Activated CD4-positive, CD25-positive, alpha-beta regulatory T cell (primary cell): Measurements from ENCODE around the gene KLF15.

Experiments
- DNase-seq, 4 experiments: peaks; one replicate each; lab custom pipeline; 2025; lab: John Stamatoyannopoulos, UW

KLF15 gene

DNA sequence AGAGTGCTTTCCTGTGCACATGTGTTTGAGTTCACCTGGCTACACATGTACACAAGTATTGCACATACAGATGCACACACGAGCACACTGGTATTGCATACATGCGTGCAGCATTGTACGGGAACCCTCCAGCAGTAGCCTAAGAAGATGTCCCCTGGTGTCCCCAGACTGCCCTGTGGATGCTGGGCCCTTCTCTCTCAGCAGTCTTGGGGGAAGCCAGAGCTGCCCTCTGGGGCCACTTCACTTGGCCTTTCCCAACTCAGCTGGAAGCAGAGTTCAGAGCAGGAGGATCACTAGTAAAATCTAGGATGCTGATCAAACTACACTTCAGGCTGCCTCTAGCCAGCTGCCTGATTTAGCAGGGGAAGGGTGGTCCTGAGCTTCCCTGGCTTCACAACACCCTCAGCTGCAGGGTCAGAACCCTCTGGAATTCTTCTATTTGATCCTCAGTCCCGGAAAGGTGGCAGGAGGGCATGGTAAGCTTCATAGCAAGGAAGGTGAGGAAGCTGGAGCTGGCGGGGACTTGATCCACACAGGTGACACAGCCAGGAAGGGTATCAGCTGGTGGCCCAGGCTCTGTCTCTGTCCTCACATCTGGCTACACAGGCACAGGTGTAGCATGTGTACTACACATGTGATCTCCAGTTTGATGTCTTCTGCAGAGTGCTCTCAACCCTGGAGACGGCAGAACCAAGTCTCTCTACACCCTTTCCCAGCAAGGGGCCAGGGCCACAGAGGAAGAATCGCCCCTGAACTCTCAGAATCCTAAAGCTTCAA, 36.5 kb downstream of the KLF15 start:
- DNase-seq, result no peak

DNA sequence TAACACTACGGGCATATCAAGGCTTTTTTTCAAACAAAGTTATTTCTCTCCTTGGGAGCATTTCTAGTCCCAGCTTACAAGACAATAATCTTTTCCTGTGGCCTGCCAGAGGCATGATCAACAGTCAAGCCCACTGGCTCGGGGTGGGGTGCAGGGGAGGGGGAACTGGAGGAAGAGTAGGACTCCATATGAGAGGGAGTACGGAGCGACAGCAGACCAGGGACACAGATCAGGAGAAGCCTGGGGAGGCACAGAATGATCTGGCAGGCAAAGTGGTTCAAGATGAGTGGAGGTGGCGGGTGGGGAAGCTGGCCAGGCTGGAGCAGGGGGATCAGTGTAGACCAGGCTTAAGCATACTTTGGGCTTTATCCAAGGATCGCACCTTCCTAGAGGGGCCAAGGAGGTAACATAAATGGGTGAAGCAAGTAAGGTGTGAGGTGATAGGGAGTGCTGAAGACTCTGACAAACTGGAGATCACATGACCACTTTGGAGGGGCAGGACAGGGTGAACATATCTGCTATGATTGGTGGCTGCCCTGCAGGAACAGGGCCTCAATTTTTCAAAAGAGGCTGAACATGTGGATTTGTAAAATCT, 37.4 kb downstream of the KLF15 start:
- DNase-seq, result no peak

DNA sequence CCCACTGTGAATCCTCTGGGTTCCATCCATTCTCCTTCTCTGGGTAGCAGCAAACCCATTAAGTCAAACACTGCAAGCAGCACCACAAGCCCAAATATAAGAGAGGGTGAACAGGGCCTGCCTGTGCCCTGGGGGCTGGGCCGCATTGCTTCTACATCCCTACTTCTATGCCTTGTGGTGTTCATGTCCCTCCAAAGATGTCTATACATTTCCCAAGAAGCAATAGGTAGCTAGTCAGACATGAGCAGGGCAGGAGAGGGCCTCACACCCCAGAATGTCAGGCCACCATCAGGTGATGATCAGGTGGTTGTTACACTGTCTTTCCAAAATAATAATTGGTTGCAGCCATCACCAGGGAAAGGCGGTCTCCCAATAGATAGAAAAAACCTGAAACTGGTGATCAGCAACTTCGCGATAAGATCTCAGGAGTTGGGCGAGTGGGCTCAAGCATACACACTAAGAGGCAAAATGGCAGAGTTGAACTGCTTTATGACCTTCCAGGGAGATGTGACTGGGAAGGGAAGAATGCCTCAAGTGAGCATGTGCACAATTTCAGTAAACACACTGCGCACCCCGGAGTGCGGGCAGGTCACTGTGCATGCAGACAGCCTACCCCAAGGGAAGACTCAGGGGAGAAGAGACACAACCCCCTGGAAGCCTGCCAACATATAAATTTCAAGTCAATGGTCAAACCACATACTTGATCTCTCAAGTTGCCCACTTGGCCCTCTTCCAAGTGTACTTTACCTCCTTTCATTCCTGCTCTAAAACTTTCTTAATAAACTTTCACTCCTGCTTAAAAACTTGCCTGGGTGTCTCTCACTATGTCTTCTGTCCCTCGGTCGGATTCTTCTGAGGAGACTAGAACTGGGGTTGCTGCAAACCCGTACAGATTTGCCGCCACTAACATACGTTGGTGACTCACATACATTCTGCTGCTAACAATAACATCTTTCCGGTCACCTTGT, 39.9 kb downstream of the KLF15 start:
- DNase-seq, result no peak

DNA sequence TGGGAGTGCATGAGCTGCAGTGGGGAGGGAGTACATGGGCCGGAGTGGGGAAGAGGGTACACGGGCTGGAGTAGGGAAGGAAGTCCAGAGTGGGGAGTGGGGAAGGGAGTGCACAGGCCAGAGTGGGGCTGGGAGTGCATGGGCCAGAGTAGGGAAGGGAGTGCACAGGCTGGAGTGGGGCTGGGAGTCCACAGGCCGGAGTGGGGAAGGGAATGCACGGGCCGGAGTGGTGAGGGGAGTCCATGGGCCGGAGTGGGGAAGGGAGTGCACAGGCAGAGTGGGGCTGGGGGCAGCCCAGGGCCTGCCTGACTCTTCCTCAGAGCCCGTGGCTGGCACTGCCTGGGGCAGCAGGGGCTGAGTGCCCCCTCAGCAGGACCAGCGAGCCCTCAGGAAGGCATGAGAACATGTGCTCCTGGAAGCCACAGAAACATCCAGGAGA, 40.7 kb downstream of the KLF15 start:
- DNase-seq, result no peak

DNA sequence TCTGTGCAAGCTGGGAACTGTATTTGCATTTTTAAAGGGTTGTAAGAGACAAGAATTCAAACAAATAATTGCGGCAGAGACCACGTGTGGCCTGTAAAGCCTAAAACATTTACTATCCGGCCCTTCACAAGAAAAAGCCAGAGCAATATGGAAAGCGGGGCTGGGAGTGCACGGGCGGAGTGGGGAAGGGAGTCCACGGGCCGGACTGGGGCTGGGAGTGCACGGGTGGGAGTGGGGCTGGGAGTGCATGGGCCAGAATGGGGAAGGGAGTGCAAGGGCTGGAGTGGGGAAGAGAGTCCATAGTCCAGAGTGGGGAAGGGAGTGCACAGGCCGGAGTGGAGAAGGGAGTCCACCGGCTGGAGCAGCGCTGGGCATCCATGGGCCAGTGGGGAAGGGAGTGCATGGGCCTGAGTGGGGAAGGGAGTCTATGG, 41.2 kb downstream of the KLF15 start:
- DNase-seq, result no peak

DNA sequence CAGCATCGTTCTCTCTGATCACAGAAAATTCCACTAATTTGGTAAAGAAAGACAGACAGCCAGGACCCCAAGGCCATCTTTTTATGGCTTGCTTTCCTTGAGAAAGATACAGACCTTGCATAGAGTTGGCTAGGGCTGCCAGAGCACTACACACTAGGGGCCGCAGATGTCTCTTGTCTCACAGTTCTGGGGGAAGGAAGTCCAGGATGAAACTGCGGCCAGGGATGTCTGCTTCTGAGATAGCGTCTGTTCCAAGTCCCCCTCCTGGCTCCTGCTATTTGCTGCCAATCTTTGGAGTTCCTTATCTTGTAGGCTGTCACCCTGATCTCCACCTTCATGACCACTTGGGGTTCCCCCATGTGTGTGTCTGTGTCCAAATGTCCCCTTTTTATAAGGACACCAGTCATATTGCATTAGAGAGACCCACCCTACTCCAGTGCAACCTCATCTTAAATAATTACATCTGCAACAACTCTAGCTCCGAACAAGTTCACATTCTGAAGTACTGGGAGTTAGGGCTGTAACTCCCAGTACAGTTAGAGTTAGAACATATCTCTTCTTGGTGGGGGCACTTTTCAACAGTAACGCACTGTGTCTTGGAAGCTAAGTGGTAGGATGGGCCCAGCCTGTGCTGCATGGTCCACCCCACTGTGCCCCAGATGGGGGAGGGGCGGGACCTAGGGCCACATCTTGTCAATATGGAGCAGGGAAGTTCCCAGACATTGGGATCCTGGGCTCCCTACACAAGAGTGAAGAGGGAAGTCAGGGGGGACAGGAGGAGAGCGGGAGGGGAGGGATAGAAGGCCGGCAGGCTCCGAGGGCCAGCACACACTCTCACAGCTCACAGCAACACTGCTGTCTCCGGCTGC, 42.2 kb downstream of the KLF15 start:
- no peak for DNase-seq

DNA sequence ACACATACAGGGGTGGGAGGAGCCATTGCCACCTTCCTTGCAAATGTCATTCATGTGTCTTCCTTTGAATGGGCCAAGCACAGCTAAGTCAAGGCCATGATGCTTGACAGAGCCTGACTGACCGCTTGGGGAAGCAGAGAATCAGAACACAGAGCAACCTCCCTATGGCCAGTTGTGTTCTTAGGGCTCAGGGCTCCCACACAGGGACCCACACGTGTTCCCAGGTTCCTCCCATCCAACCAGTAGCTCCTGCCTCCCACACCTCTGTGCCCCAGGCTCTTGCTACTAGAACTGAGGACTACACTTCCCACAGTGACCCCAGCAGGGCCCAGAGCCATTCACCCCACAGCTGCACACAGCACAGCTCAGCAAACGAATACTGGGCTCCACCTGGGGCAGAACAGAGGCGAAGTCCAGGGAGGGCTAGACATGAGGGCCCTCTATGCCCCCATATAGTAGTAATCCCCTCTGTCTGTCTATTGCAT, 42.9 kb downstream of the KLF15 start:
- DNase-seq, result no peak

DNA sequence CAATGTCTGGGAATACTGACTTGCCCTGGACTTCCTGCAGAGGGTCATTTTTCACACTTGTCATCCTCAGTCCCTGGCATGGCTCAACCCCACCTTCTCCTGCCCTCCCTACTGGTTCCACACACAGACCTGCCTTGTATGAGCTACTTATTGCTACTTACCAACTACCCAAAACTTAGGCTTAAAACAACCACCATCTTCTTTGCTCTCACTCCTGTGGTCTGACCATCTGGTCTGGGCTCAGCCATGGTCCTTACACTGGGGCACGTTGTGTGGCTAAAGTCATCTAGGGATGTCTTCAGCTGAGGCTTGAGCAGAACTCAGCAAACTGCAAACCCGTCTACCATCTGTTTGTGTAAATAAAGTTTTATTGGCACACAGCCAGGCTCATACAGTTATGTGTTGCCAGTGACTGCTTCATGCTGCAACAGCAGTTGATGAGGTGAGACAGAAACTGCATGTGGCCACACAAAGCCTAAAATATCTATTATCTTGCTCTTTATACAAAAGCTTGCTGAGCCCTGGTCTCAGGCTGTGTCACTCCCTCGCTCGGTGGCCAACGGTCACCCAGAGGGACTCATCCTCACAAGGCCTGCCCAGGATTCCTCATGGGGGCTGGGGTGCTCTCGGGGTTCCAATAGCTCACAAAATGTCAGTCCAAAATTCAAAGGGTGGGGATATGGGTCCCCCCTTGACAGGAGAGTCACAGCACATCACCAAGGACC, 43.5 kb downstream of the KLF15 start:
- DNase-seq, result no peak

DNA sequence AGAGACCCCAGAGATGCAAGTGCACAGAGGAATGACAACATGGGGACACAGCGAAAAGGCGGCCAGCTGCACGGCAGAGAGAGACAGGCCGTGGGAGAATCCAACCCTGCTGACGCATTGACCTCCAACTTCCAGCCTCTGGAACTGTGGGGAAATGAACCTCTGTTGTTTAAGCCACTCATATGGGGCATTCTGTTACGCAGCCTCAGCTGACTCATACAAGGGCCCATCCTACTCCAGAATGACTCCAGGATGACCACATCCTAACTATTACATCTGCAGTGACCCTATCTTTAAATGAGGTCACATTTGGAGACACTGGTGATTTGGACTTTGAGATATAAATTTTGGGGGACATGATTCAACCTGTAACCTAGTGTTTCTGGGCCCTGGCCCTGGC, 44.0 kb downstream of the KLF15 start:
- no peak for DNase-seq

DNA sequence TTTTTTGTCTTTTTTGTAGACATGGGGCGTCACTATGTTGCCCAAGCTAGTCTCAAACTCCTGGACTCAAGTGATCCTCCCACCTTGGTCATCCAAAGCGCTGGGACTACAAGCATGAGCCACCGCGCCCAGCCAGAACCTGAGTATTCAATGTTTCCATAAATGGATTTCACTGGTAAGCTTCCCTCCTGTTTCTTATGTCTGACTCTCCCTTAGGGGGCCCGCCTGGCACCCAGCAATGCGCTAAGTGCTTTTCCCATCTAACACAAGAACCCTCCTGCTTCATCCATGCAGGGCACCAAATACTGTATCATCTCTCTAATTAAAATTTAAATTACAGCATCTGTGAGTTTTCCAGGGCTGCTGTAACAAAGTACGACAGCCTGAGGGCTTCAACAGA, 44.9 kb downstream of the KLF15 start:
- DNase-seq, result no peak

DNA sequence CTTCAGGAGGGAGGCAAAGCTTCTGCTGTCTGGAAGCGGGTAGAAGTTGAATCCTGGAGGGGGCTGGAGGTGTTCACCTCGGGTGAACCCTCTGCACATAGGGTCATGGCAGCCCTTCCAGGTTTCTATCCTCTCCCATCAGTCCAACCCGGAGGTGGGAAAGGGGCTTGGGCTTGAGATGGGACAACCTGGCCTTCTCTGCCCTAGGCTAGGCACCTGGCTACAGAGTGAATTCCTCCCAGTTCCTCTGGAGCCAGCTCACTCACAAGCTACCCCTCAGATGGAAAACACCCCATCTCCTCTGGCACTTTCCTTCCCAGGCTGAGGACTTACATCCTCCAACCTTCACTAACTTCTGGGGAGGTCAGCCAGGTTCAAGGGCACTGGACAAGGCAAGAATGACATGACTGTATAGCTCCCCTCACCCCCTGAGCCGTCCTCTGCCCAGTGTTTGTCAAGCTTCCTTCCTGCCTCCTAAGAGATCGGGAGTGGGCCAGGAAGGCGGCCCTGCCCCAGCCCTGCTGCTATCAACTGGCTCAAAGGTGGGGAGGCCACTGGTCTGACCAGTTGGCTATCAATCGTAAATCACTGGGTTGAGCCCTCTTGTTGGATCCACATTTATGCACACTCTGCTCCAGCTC, 45.8 kb downstream of the KLF15 start:
- no peak for DNase-seq

DNA sequence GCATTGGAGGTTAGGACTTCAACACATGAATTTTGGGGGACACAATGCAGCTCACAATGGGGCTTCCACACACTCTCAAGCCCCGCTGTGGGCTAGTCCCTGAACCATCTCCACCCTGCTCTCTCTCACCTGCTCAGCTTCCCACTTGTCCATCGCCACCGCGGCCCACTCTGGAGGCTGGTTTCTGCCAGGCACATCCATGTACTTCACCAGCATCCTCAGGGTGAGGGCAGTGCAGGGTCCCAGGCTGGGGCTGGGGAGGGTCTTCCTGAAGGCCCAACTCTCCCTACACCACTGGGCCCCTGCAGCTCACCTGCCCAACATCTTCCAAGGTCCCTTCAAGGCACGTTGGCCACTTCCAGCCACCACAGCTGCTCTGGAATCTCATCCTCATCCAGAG, 46.4 kb downstream of the KLF15 start:
- DNase-seq, result no peak

DNA sequence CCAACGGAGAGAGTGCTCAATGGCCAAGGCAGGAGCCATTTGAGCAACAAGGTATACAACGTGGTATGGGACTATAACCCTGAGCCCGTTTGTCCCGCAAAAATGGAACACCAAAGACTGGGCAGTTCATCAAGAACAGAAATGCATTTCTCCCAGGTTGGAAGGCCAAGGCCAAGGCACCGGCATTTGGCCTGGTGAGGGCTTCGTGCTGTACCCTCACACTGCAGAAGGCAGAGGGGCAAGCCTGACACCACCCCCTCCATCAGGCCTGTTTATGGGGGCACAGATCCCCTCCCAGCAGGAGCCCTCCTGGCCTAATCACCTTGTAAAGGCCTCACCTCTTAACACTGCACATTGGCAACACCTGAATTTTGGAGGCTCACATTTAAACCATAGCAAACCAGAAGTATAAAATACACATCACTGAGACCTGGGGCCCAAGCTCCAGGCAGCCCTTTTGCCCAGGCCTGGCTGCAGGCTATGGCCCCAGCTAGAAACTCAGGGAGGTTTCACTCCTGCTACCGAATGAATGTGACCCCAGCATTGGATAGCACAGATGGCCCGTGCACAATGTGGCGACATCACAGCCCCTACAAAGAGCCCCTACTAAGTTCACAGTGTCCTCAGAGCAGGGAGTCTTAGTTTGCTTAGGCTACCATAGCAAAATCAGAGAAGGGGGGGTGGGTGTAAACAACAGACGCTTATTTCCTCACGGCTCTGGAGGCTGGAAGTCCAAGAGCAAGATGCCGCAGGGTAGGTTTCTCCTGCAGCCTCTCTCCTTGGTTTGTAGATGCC, 47.1 kb downstream of the KLF15 start:
- no peak for DNase-seq

DNA sequence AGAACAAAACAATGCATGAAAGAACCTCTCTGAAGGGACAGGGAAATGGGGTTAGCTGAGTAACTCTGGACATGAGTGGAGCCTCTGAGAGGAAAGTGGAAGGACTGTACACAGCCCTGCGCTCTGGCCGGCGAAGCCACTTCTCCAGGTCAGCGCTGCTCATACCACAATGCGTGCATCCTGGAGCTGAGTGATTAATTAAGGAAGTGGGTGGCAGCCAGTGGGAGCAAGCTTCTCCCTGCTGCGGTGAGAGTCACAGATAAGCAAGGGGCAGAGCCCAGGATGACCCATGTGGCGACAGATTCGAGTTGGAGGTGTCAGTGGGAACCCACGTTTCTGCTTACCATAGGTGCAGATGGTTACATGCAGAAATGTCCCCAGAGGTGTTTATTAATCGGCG, 48.0 kb downstream of the KLF15 start:
- DNase-seq, result no peak

DNA sequence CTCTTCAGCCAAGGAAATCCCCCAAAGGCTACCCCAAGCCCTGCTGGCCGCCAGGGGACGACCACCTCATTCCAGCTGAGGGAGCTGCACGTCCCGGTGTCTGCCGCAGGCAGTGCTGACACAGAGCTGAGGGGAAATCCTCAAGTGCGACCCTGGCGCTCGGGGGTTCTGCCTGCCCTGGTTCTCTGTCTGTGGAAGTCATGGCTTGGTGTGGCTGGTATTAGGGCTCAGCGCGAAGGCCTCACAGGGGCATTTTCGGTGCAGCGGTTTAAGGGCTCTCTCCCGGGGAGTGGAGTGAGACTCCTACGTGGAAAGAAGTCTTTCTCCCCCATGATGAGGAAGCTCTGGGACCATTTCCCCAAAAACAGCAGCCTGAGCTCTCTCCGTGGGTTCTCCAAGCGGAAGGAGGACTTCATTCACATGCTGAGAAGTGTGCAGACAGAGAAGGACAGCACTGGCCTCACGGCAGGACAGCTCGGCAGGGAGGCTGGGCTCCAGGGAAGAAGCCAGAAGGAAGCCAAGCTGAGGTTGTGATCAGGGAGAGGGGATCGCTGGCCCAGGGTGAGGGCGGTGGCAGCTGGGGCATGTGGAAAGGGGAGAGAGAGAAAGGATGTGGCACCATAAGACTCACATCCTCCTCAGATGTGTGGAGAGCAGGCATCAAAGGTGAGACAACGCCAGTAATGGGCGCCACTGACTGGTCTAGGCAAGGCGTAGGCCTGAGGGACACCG, 48.6 kb downstream of the KLF15 start:
- no peak for DNase-seq

DNA sequence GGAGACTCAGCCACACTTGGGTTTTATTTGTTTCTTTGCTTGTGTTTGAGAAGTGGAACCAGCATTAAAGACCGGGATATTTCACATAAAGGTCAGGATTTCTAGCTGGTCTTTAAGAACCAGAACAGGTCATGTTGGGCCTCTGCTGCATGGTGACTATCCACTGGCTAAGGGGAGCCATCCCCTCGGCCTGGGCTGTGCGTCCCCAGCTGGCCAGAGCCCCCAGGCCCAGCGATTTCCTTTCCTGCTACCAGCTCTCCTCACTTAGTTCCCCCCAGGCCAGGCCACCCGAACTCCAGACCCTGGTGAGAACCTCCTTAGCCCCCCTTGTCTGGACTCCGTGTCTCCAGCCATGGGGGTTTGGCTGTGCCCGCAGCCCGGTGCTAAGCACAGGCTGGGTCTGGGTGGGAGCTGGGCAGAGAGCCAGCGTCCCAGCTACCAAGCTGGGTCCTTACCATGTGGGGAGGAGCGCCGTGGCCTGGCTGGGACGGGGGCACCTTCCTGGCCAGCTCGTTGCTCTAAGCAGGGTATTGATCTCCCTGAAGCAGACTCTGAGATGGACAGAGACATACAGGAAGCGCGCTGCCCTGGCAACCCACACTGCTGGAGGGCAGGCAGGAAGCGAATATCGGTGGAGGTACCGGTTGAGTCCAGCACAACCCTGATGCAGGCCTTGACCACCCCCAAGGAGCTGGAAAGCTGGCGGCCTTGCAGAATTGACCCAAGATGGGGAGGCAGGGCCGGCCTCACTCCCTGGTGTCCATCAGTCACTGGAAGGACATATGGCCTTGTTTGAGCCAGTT, 49.4 kb downstream of the KLF15 start:
- no peak for DNase-seq

DNA sequence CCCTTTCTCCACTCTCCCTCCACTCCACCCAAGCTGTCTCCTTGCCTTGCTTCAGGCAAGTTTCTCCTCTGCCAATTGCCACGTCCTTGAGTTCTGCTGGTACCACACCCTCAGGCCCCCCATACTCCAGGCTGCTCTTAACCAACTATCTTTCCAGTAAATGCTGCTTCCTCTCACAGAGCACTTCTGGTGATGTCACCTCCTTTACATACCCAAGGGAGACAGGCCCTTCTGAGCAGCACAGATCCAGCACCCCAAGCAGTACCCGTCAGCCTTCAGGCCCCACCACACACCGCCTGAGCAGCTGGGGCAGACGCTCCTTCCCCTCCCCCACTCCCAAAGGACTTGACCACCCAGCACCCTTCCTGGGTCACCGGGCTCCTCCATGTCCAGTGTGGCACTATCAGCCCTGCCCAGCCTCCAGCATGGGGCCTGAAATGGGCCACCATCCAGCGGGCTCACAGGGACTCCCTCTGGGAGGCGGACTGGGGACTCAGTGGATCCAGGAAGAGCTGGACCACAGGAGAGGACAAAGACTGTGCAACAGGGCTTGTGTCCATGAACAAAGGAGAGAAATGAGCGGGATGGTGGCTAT, 50.2 kb downstream of the KLF15 start:
- no peak for DNase-seq

DNA sequence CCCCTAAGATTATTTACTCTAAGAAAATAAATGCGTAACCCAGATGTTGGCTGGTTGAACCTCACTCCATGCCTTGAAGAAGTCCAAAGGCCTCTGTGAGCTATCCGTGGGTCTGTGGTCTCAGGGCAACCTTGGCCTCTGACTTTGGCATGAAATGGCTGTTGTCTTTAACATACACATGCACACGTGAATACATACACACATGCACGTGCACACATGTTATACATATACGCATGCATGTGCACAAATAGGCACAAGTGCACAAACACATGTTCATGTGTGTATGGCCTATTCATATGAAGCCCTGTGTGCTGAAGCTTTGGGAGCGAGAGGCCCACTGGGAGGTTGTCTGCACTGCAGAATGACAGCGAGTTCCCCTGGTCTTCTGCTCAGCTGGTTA, 50.8 kb downstream of the KLF15 start:
- no peak for DNase-seq
